Measurements from ENCODE around the gene GPR35. TPM values are rescaled to one million over a fixed set of nuclear protein-coding genes. Genes with fewer than 3 reads are reported as not detected.
A peak's percentile ranks its signal among the peaks of the same experiment; 100 is the strongest.

Gene GPR35
- total RNA-seq, 1 donor from 2014 or later = 5.4 TPM

DNA sequence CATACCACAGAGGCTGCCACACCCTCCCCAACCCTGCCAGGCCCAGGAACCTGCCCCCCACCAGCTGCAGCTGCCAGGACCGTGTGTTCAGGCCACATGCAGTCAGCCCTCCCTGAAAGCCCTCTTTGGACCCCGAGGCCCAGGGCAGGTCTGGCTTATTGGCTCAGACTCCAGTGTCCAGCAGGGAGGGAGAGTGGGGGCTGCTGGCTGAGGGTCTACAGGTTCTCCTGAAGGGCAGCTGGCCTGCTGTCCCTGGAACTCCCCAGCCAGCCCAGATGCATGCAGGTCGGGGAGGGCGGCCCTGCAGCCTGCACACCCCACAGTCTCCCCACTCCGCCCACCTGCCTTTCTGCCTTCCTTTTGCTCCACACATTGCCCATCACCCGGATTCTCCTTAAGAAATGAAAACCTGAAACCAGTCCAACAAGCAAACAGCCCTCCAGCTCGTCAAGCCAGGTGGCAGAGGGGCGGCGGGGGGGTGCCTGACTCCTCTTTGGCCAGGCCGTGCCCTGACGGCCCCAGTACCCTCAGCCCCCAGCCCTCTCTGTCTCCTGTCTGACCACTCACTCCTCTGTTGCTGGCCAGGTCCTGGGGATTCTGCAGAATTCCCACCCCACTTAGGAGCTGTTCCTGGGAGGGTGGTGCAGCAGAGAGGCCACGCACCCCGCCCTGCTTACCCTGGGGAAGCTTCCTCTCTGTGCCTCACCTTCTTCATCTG lies 18.0 kb downstream of the GPR35 start:
- Mint-ChIP-seq H3K9me3 (no peaks in the 10 kb centered on the region), H3K4me3 (no peak overlapping the region), H3K27me3 (ENCODE audit: low read depth) (peaks cover 64% of the 10 kb centered on the region), H3K4me1 (no peaks in the 10 kb centered on the region), H3K36me3 (no peaks in the 10 kb centered on the region), H3K27ac (no peak overlapping the region)
- TF ChIP-seq, protein P1, sequence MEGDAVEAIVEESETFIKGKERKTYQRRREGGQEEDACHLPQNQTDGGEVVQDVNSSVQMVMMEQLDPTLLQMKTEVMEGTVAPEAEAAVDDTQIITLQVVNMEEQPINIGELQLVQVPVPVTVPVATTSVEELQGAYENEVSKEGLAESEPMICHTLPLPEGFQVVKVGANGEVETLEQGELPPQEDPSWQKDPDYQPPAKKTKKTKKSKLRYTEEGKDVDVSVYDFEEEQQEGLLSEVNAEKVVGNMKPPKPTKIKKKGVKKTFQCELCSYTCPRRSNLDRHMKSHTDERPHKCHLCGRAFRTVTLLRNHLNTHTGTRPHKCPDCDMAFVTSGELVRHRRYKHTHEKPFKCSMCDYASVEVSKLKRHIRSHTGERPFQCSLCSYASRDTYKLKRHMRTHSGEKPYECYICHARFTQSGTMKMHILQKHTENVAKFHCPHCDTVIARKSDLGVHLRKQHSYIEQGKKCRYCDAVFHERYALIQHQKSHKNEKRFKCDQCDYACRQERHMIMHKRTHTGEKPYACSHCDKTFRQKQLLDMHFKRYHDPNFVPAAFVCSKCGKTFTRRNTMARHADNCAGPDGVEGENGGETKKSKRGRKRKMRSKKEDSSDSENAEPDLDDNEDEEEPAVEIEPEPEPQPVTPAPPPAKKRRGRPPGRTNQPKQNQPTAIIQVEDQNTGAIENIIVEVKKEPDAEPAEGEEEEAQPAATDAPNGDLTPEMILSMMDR (IDR thresholded peaks at IDR 0.05; ENCODE audit: unreplicated experiment) = no peak
- peak in 1 of 2 experiments; percentile 32 for DNase-seq (ENCODE audit: low spot score in 2 of 2, unreplicated experiment in 2 of 2)

- H3K4me3 Mint-ChIP-seq = no peak overlapping the region
- H3K27me3 Mint-ChIP-seq (ENCODE audit: low read depth) = peaks cover 64% of the 10 kb centered on the region
- H3K9me3 Mint-ChIP-seq = no peaks in the 10 kb centered on the region
- peak in 1 of 2 experiments; percentile 31 for DNase-seq (ENCODE audit: low spot score in 2 of 2, unreplicated experiment in 2 of 2)
- no peaks in the 10 kb centered on the region for H3K36me3 Mint-ChIP-seq
- TF ChIP-seq, protein P1 (IDR thresholded peaks at IDR 0.05; ENCODE audit: unreplicated experiment) = no peak
- H3K27ac Mint-ChIP-seq = no peak overlapping the region
- no peaks in the 10 kb centered on the region for H3K4me1 Mint-ChIP-seq
Measured at GRCh38 chr2:240643811-240644150, 18.5 kb downstream of the GPR35 start.

DNA sequence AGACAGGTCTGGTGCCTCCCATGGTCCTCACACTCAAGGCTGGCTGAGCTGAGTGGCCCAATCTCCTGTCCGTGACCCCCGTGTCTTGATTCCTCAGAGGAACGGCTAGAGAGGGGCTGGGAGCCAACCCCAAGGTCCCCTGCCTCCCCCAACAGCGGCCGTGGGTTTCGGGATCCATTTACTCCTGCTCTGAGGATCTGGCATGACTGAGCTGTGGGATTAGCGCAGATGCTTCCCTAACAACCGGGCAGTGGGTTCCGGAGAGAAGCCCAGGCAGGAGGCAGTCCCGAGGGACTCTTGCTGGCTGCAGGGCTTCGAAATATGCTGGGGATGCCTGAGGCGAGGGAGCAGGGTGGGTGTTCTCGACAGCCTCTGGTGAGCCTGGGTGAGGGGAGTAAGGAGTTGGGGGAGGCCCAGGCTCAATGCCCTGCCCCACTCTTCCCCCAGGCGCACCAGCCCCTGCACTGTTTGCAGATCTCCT lies 18.9 kb downstream of the GPR35 start:
- TF ChIP-seq, protein P1 (IDR thresholded peaks at IDR 0.05; ENCODE audit: unreplicated experiment) = no peak
- no peaks in the 10 kb centered on the region for H3K9me3 Mint-ChIP-seq
- peak in 1 of 2 experiments; percentile 28 for DNase-seq (ENCODE audit: low spot score in 2 of 2, unreplicated experiment in 2 of 2)

DNA sequence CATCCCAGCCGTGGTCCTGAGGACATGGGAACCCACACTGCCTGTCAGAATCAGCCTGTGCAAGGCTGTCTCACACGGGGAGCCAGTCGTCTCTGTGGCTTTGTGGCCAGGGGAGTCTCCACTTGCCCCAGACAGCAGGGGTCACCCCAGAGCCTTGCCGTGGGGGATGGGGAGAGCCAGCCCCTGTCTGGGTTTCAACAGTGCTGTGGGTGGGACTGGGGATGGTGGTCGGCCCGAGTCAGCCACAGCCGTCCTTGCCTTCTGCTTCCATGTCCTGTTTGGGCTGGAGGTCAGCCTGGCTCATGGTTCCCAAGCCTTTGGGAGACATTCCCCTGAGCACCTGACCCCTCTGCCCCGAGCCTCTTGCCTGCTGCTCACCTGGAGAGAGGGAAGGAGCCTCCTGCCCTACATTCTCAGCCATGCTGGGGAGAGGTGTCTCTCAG lies 19.6 kb downstream of the GPR35 start:
- peak in 1 of 2 experiments; percentile 28 for DNase-seq (ENCODE audit: low spot score in 2 of 2, unreplicated experiment in 2 of 2)
- Mint-ChIP-seq H3K4me1 (no peaks in the 10 kb centered on the region), H3K36me3 (no peaks in the 10 kb centered on the region), H3K27ac (no peak overlapping the region), H3K4me3 (no peak overlapping the region), H3K9me3 (no peaks in the 10 kb centered on the region), H3K27me3 (ENCODE audit: low read depth) (peaks cover 64% of the 10 kb centered on the region)
- TF ChIP-seq, protein P1 (IDR thresholded peaks at IDR 0.05; ENCODE audit: unreplicated experiment) = no peak

More for the DNA sequence above, 18.9 kb downstream of the GPR35 start:
- H3K4me3 Mint-ChIP-seq = no peak overlapping the region
- H3K36me3 Mint-ChIP-seq = no peaks in the 10 kb centered on the region
- peaks cover 64% of the 10 kb centered on the region for H3K27me3 Mint-ChIP-seq (ENCODE audit: low read depth)
- no peaks in the 10 kb centered on the region for H3K4me1 Mint-ChIP-seq
- H3K27ac Mint-ChIP-seq = no peak overlapping the region

GRCh38 chr2:240645346-240645745 lies 20.1 kb downstream of the GPR35 start:
- peak in 1 of 2 experiments; percentile 11 for DNase-seq (ENCODE audit: low spot score in 2 of 2, unreplicated experiment in 2 of 2)
- H3K4me3 Mint-ChIP-seq = no peak overlapping the region
- H3K27ac Mint-ChIP-seq = no peak overlapping the region
- H3K27me3 Mint-ChIP-seq (ENCODE audit: low read depth) = peaks cover 66% of the 10 kb centered on the region
- H3K4me1 Mint-ChIP-seq = no peaks in the 10 kb centered on the region
- H3K9me3 Mint-ChIP-seq = no peaks in the 10 kb centered on the region
- H3K36me3 Mint-ChIP-seq = no peaks in the 10 kb centered on the region
- TF ChIP-seq, protein P1 (IDR thresholded peaks at IDR 0.05; ENCODE audit: unreplicated experiment) = no peak

Measured in mesothelial cell of epicardium (in vitro differentiated cells).